ENCODE measurements around the gene ARMCX4.
A peak's percentile ranks its signal among the peaks of the same experiment; 100 is the strongest.
"Not testable (repeated sequence)": the region's sequence is repeated elsewhere in the genome, so short reads cannot be mapped to it uniquely, and the experiment has no call there.

Gene ARMCX4

GRCh38 chrX:101485212-101485949 lies at the start of gene ARMCX4:
TSS of gene ARMCX4 (plus strand) at chrX:101485456. CDS start at chrX:101488590, 3,134 bp downstream.
- peak in 1 of 2 experiments; percentile 53 for DNase-seq

GRCh38 chrX:101442085-101442484 lies 43.2 kb upstream of the ARMCX4 start:
- DNase-seq: no peak

- no peak for DNase-seq
Measured at GRCh38 chrX:101449279-101449678, 36.0 kb upstream of the ARMCX4 start.

GRCh38 chrX:101450085-101450484 lies 35.2 kb upstream of the ARMCX4 start:
- DNase-seq: no peak

- DNase-seq: no peak
Measured at GRCh38 chrX:101450961-101451360, 34.3 kb upstream of the ARMCX4 start.

GRCh38 chrX:101452056-101452455 lies 33.2 kb upstream of the ARMCX4 start:
- no peak for DNase-seq

GRCh38 chrX:101460669-101461068 lies 24.6 kb upstream of the ARMCX4 start:
- DNase-seq: no peak

GRCh38 chrX:101462892-101463291 lies 22.4 kb upstream of the ARMCX4 start:
- DNase-seq: peak; percentile 85 to 87

GRCh38 chrX:101478366-101478765 lies 6.9 kb upstream of the ARMCX4 start:
- no peak for DNase-seq

GRCh38 chrX:101482296-101482695 lies 3.0 kb upstream of the ARMCX4 start:
- DNase-seq: no peak

- no peak for DNase-seq
Measured at GRCh38 chrX:101483705-101484104, 1.6 kb upstream of the ARMCX4 start.

GRCh38 chrX:101484135-101484534 lies 1.1 kb upstream of the ARMCX4 start:
- no peak for DNase-seq

- DNase-seq: no peak
Measured at GRCh38 chrX:101488796-101489195, 3.5 kb downstream of the ARMCX4 start.

GRCh38 chrX:101491943-101492342 lies 6.7 kb downstream of the ARMCX4 start:
- DNase-seq: no peak

- DNase-seq: no peak
Measured at GRCh38 chrX:101493225-101493624, 8.0 kb downstream of the ARMCX4 start.

GRCh38 chrX:101502929-101503328 lies 17.7 kb downstream of the ARMCX4 start:
- not testable (repeated sequence) for DNase-seq

GRCh38 chrX:101507372-101507771 lies 22.1 kb downstream of the ARMCX4 start:
- DNase-seq: no peak

GRCh38 chrX:101507986-101508385 lies 22.7 kb downstream of the ARMCX4 start:
- DNase-seq: no peak

GRCh38 chrX:101530944-101531343 lies 45.7 kb downstream of the ARMCX4 start:
- no peak for DNase-seq
